ENCODE data around the gene MZB1.

GRCh38 chr5:139422307-139422893, 32.7 kb upstream of the MZB1 start:
- TF ChIP-seq, protein P1, sequence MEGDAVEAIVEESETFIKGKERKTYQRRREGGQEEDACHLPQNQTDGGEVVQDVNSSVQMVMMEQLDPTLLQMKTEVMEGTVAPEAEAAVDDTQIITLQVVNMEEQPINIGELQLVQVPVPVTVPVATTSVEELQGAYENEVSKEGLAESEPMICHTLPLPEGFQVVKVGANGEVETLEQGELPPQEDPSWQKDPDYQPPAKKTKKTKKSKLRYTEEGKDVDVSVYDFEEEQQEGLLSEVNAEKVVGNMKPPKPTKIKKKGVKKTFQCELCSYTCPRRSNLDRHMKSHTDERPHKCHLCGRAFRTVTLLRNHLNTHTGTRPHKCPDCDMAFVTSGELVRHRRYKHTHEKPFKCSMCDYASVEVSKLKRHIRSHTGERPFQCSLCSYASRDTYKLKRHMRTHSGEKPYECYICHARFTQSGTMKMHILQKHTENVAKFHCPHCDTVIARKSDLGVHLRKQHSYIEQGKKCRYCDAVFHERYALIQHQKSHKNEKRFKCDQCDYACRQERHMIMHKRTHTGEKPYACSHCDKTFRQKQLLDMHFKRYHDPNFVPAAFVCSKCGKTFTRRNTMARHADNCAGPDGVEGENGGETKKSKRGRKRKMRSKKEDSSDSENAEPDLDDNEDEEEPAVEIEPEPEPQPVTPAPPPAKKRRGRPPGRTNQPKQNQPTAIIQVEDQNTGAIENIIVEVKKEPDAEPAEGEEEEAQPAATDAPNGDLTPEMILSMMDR (conservative IDR thresholded peaks at IDR 0.05): peak; percentile 83
- TF ChIP-seq EZH2 (IDR thresholded peaks at IDR 0.05; ENCODE audit: low read depth): no peak
